ENCODE results near the gene NDOR1. TPM values are rescaled to one million over a fixed set of nuclear protein-coding genes. Genes with fewer than 3 reads are reported as not detected.
"Not testable (repeated sequence)": the region's sequence is repeated elsewhere in the genome, so short reads cannot be mapped to it uniquely, and the experiment has no call there.

The NDOR1 gene
- total RNA-seq, 2 donors from 2014 or later, result 6.6 TPM

- DNase-seq (ENCODE audit: low spot score), result no peak
- Histone ChIP-seq H3K4me1 (peaks cover 0 to 45% of the 10 kb centered on the region in 2 donors), H3K27me3 (peaks cover 0 to 4% of the 10 kb centered on the region in 2 donors)
Measured at GRCh38 chr9:137234758-137235423, 29.4 kb downstream of the NDOR1 start.

GRCh38 chr9:137235424-137236237 is 30.1 kb downstream of the NDOR1 start:
- TF ChIP-seq CTCF (IDR thresholded peaks at IDR 0.05), result no peak
- DNase-seq (ENCODE audit: low spot score), result no peak
- H3K36me3 ChIP-seq, result no peaks in the 10 kb centered on the region
- H3K9me3 ChIP-seq, result no peaks in the 10 kb centered on the region
- H3K27ac ChIP-seq, result peak overlapping the region; percentile 12 to 23
- peaks cover 0 to under 1% of the 10 kb centered on the region in 2 donors for H3K27me3 ChIP-seq
- peaks cover 0 to 47% of the 10 kb centered on the region in 2 donors for H3K4me1 ChIP-seq
- peak overlapping the region in 1 of 2 donors; percentile 32 for H3K4me3 ChIP-seq

More at GRCh38 chr9:137234758-137235423, 29.4 kb downstream of the NDOR1 start:
- no peak overlapping the region for H3K4me3 ChIP-seq
- TF ChIP-seq CTCF (IDR thresholded peaks at IDR 0.05), result no peak
- H3K9me3 ChIP-seq, result no peaks in the 10 kb centered on the region
- no peaks in the 10 kb centered on the region for H3K36me3 ChIP-seq
- no peak overlapping the region for H3K27ac ChIP-seq

- peaks cover 0 to 47% of the 10 kb centered on the region in 2 donors for H3K4me1 ChIP-seq
- DNase-seq (ENCODE audit: low spot score), result peak; percentile 86
- H3K27ac ChIP-seq, result peak overlapping the region; percentile 12 to 43
- no peaks in the 10 kb centered on the region for H3K36me3 ChIP-seq
- TF ChIP-seq CTCF (IDR thresholded peaks at IDR 0.05), result peak; percentile 100
- H3K4me3 ChIP-seq, result peak overlapping the region; percentile 0 to 32
- H3K27me3 ChIP-seq, result no peaks in the 10 kb centered on the region
- no peaks in the 10 kb centered on the region for H3K9me3 ChIP-seq
Measured at GRCh38 chr9:137236238-137236935, 30.9 kb downstream of the NDOR1 start.

- H3K9me3 ChIP-seq, result no peaks in the 10 kb centered on the region
- peak overlapping the region; percentile 0 to 32 for H3K4me3 ChIP-seq
- peak overlapping the region; percentile 12 to 43 for H3K27ac ChIP-seq
- TF ChIP-seq CTCF (IDR thresholded peaks at IDR 0.05), result no peak
- DNase-seq (ENCODE audit: low spot score), result no peak
- peaks cover 4% of the 10 kb centered on the region for H3K36me3 ChIP-seq
- H3K27me3 ChIP-seq, result no peaks in the 10 kb centered on the region
- H3K4me1 ChIP-seq, result peaks cover 0 to 50% of the 10 kb centered on the region in 2 donors
Measured at GRCh38 chr9:137236936-137237421, 31.5 kb downstream of the NDOR1 start.

GRCh38 chr9:137237759-137238726 is 32.5 kb downstream of the NDOR1 start:
- Histone ChIP-seq H3K9me3 (no peaks in the 10 kb centered on the region), H3K36me3 (peaks cover 15% of the 10 kb centered on the region), H3K4me1 (peaks cover 0 to 61% of the 10 kb centered on the region in 2 donors), H3K27ac (peak overlapping the region in 1 of 2 donors; percentile 43), H3K4me3 (no peak overlapping the region), H3K27me3 (no peaks in the 10 kb centered on the region)
- DNase-seq (ENCODE audit: low spot score), result no peak
- no peak for TF ChIP-seq CTCF (IDR thresholded peaks at IDR 0.05)

GRCh38 chr9:137239541-137240200 is 34.2 kb downstream of the NDOR1 start:
- H3K27me3 ChIP-seq; H3K9me3 ChIP-seq; DNase-seq (ENCODE audit: low spot score): not testable (repeated sequence)
- Histone ChIP-seq H3K4me1 (peaks cover 0 to 74% of the 10 kb centered on the region in 2 donors), H3K27ac (peak overlapping the region; percentile 95 to 99), H3K4me3 (peak overlapping the region; percentile 42 to 74), H3K36me3 (peaks cover 23% of the 10 kb centered on the region)
